HCT116 (cell line): ENCODE results near the gene TACO1. TPM values are rescaled to one million over a fixed set of nuclear protein-coding genes. Genes with fewer than 3 reads are reported as not detected.

Experiments used
- ATAC-seq: fragments of 200-7000 bp; cut with Tn5 transposase; 2 replicates; pipeline ENCODE4 v1.9.1; 2020; ENCODE audit warnings: mild to moderate bottlenecking, moderate library complexity
- BruUV-seq: library from RNA; stranded (reverse); fragments of 400-500 nt; replicated peaks from 2 replicates; lab custom pipeline; 2021; lab: Mats Ljungman, UMichigan
- CTCF ChIA-PET: fragments of 300-600 bp; sonication (Branson Sonifier 250); formaldehyde crosslinking; loops from one replicate; lab custom pipeline; 2021; ENCODE audit warnings: antibody characterized with exemption; lab: Charles Lee
- POLR2A ChIA-PET: fragments of 300-600, 350-600 bp; sonication (Branson Sonifier 250); formaldehyde crosslinking; loops from one replicate; lab custom pipeline; 2021; ENCODE audit warnings: antibody characterized with exemption; lab: Charles Lee
- RAD21 ChIA-PET, 2 experiments: fragments of 300-600 bp; sonication (Branson Sonifier 250); formaldehyde crosslinking; loops; one replicate each; lab custom pipeline; 2023; ENCODE audit warnings: low total read pairs in 2 of 2; ENCODE audit not compliant: uncharacterized antibody in 2 of 2, unreplicated experiment in 2 of 2, low non-redundant PET in 1 of 2; lab: Charles Lee
- DNase-seq: peaks from one replicate; pipeline ENCODE4 v3.0.0-alpha.2; 2010; ENCODE audit warnings: low read depth, low spot score
- H2AFZ ChIP-seq: fragments of 200-600 bp; shearing (Covaris generic), sonication (generic); 2 replicates; pipeline ENCODE4 v1.6.1; 2017; ENCODE audit warnings: low read depth, mixed run types, mixed read lengths, antibody characterized with exemption, low read length; ENCODE audit not compliant: poor library complexity, severe bottlenecking
- H3K27ac ChIP-seq: 2 replicates; pipeline ENCODE4 v1.5.1; 2012; ENCODE audit warnings: low read depth, low read length
- H3K27me3 ChIP-seq: fragments of 200-600 bp; sonication (generic); 2 replicates; pipeline ENCODE4 v1.6.1; 2016; ENCODE audit warnings: mixed run types, low read length, mixed read lengths; ENCODE audit not compliant: insufficient read depth
- H3K36me3 ChIP-seq, 2 experiments: fragments of 200-500 bp in 1 of 2; fragments of 200-600 bp in 1 of 2; sonication (Bioruptor generic) in 1 of 2; sonication (generic) in 1 of 2; 2 replicates each; pipeline versions ENCODE4 v1.5.1 to v1.6.1; 2014 to 2016; ENCODE audit warnings: low read length in 2 of 2, inconsistent platforms in 1 of 2, mixed read lengths in 1 of 2, mixed run types in 1 of 2; ENCODE audit not compliant: insufficient read depth in 2 of 2, control insufficient read depth in 1 of 2
- H3K4me1 ChIP-seq, 2 experiments: fragments of 200-600 bp in 1 of 2; sonication (generic) in 1 of 2; 2 replicates each; pipeline versions ENCODE4 v1.5.1 to v1.6.1; 2012 to 2017; ENCODE audit warnings: low read length in 2 of 2, inconsistent platforms in 1 of 2, mild to moderate bottlenecking in 1 of 2, mixed read lengths in 1 of 2, mixed run types in 1 of 2, moderate library complexity in 1 of 2; ENCODE audit not compliant: insufficient read depth in 2 of 2, control insufficient read depth in 1 of 2
- H3K4me2 ChIP-seq: fragments of 200-600 bp; sonication (generic); 2 replicates; pipeline ENCODE4 v1.6.1; 2017; ENCODE audit warnings: mixed run types, low read length, mixed read lengths
- H3K4me3 ChIP-seq, 2 experiments: fragments of 200-600 bp in 1 of 2; sonication (generic) in 1 of 2; replicated peaks in 1 of 2; 2 replicates each; pipeline ENCODE4 v1.5.1; 2011 to 2016; ENCODE audit warnings: low read length in 2 of 2, control low read depth in 1 of 2, low read depth in 1 of 2, mild to moderate bottlenecking in 1 of 2, mixed read lengths in 1 of 2, mixed run types in 1 of 2
- H3K79me2 ChIP-seq: fragments of 200-600 bp; sonication (generic); 2 replicates; pipeline ENCODE4 v1.6.1; 2017; ENCODE audit warnings: mild to moderate bottlenecking, mixed run types, low read length, moderate library complexity, mixed read lengths; ENCODE audit not compliant: insufficient read depth
- H3K9ac ChIP-seq: fragments of 200-600 bp; sonication (generic); 2 replicates; pipeline ENCODE4 v1.6.1; 2016; ENCODE audit warnings: low read length, mixed read lengths
- H3K9me2 ChIP-seq: fragments of 200-600 bp; sonication (generic), shearing (Covaris generic); 2 replicates; pipeline ENCODE4 v1.6.1; 2017; ENCODE audit warnings: mixed run types, mild to moderate bottlenecking, moderate library complexity; ENCODE audit not compliant: insufficient read depth
- H3K9me3 ChIP-seq, 2 experiments: fragments of 200-500 bp in 1 of 2; fragments of 200-600 bp in 1 of 2; sonication (Bioruptor generic) in 1 of 2; sonication (generic) in 1 of 2; 2 replicates each; pipeline ENCODE4 v1.6.1; 2014 to 2017; ENCODE audit warnings: low read length in 2 of 2, mixed read lengths in 2 of 2, inconsistent platforms in 1 of 2, low read depth in 1 of 2, mild to moderate bottlenecking in 1 of 2, mixed run types in 1 of 2, moderate library complexity in 1 of 2; ENCODE audit not compliant: control insufficient read depth in 1 of 2, insufficient read depth in 1 of 2
- H4K20me1 ChIP-seq: fragments of 200-600 bp; sonication (generic), shearing (Covaris generic); 2 replicates; pipeline ENCODE4 v1.6.1; 2017; ENCODE audit warnings: mixed run types, mild to moderate bottlenecking, moderate library complexity; ENCODE audit not compliant: insufficient read depth
- CTCF ChIP-seq, 3 experiments: fragments of 200-600 bp in 1 of 3; sonication (generic) in 1 of 3; IDR thresholded peaks in 2 of 3; conservative IDR thresholded peaks in 1 of 3; 2 replicates each; pipeline ENCODE4 v1.5.1; 2012 to 2017; ENCODE audit warnings: low read depth in 2 of 3, low read length in 2 of 3, antibody characterized with exemption in 1 of 3, borderline replicate concordance in 1 of 3, control low read depth in 1 of 3, mild to moderate bottlenecking in 1 of 3, mixed read lengths in 1 of 3, mixed run types in 1 of 3, moderate library complexity in 1 of 3; ENCODE audit not compliant: insufficient read depth in 1 of 3
- EGR1 ChIP-seq: IDR thresholded peaks from 2 replicates; pipeline ENCODE4 v1.6.1; 2012; ENCODE audit warnings: low read depth
- ELF1 ChIP-seq: IDR thresholded peaks from 2 replicates; pipeline ENCODE4 v1.6.1; 2012; ENCODE audit warnings: low read depth, borderline replicate concordance
- EZH2 ChIP-seq: fragments of 200-600 bp; sonication (generic); IDR thresholded peaks from 2 replicates; pipeline ENCODE4 v1.6.1; 2017; ENCODE audit warnings: antibody characterized with exemption, mixed run types
- EZH2phosphoT487 ChIP-seq: fragments of 200-600 bp; IDR thresholded peaks from 2 replicates; pipeline ENCODE4 v1.6.1; 2018; ENCODE audit warnings: antibody characterized with exemption, borderline replicate concordance
- FOSL1 ChIP-seq: IDR thresholded peaks from 2 replicates; pipeline ENCODE4 v1.6.1; 2012; ENCODE audit warnings: low read depth
- JUND ChIP-seq: IDR thresholded peaks from 2 replicates; pipeline ENCODE4 v1.6.1; 2012
- POLR2A ChIP-seq: IDR thresholded peaks from 2 replicates; pipeline ENCODE4 v1.7.0; 2011; ENCODE audit warnings: borderline replicate concordance; ENCODE audit not compliant: insufficient read depth, insufficient read length; ENCODE audit errors: extremely low read depth
- RAD21 ChIP-seq: IDR thresholded peaks from 2 replicates; pipeline ENCODE4 v1.6.1; 2012; ENCODE audit warnings: low read depth, mild to moderate bottlenecking
- REST ChIP-seq: IDR thresholded peaks from 2 replicates; pipeline ENCODE4 v1.6.1; 2012; ENCODE audit warnings: low read depth
- SIN3A ChIP-seq: IDR thresholded peaks from 2 replicates; pipeline ENCODE4 v1.6.1; 2012; ENCODE audit warnings: low read depth
- SP1 ChIP-seq: IDR thresholded peaks from 2 replicates; pipeline ENCODE4 v1.6.1; 2012; ENCODE audit warnings: low read depth
- SRF ChIP-seq: IDR thresholded peaks from 2 replicates; pipeline ENCODE4 v1.6.1; 2012; ENCODE audit warnings: low read depth
- TCF7L2 ChIP-seq: IDR thresholded peaks from 2 replicates; pipeline ENCODE4 v1.7.0; 2011; ENCODE audit warnings: borderline replicate concordance, inconsistent platforms; ENCODE audit not compliant: insufficient read depth, insufficient read length; ENCODE audit errors: extremely low read depth
- YY1 ChIP-seq: IDR thresholded peaks from 2 replicates; pipeline ENCODE4 v1.6.1; 2011; ENCODE audit warnings: low read length, low read depth, moderate library complexity, mild to moderate bottlenecking; ENCODE audit not compliant: insufficient replicate concordance; ENCODE audit errors: extremely low read depth
- ZBTB33 ChIP-seq: IDR thresholded peaks from 2 replicates; pipeline ENCODE4 v1.6.1; 2011; ENCODE audit warnings: mild to moderate bottlenecking, low read length, moderate library complexity; ENCODE audit not compliant: insufficient replicate concordance; ENCODE audit errors: extremely low read depth
- ZFX ChIP-seq: fragments of 450-650 bp; IDR thresholded peaks from 2 replicates; pipeline ENCODE4 v1.6.1; 2017
- ZNF274 ChIP-seq: fragments of 200-500 bp; sonication (Bioruptor generic); IDR thresholded peaks from 2 replicates; pipeline ENCODE4 v1.6.1; 2014; ENCODE audit warnings: mild to moderate bottlenecking, low read depth, low read length, inconsistent platforms
- intact Hi-C: fragments of 100-400 bp; cut with micrococcal nuclease; formaldehyde crosslinking; loops from 2 replicates; pipeline ENCODE4 v1.10.0; 2022
- total RNA-seq: library from RNA; stranded (reverse); gene quantifications from one replicate; pipeline ENCODE4 v1.2.1, GENCODE V29; 2021; ENCODE audit not compliant: unreplicated experiment

Gene TACO1
- total RNA-seq, 1 experiment from 2014 or later, result 39.6 TPM

GRCh38 chr17:63578027-63578768 is 22.5 kb upstream of the TACO1 start:
- Histone ChIP-seq H4K20me1 (no peaks in the 10 kb centered on the region; the same call in 1 of the 2 replicates), H3K27me3 (no peaks in the 10 kb centered on the region)
- intact Hi-C loops, result no loop called here
- RAD21 ChIA-PET, result no interaction called here
- no peak for TF ChIP-seq REST
- no peak for TF ChIP-seq POLR2A
- no peak for TF ChIP-seq EZH2
- TF ChIP-seq FOSL1, result no peak
- no peak for TF ChIP-seq JUND
- no peak for TF ChIP-seq TCF7L2
- TF ChIP-seq ZNF274, result no peak
- no peak for TF ChIP-seq EZH2phosphoT487
- TF ChIP-seq YY1, result no peak
- TF ChIP-seq ZBTB33, result no peak
- TF ChIP-seq ZFX, result no peak
- TF ChIP-seq CTCF (IDR thresholded peaks at IDR 0.05 in 2 of 3, conservative IDR thresholded peaks at IDR 0.05 in 1 of 3; ENCODE audit: borderline replicate concordance in 1 of 3, insufficient read depth in 1 of 3, low read depth in 2 of 3, low read length in 2 of 3), result no peak
- no peak for TF ChIP-seq SIN3A
- TF ChIP-seq RAD21, result no peak
- TF ChIP-seq ELF1, result no peak
- TF ChIP-seq EGR1, result no peak
- no peak for TF ChIP-seq SRF
- TF ChIP-seq SP1, result no peak
- TF ChIP-seq, all 23 proteins: peak for 0
- no peaks in the 10 kb centered on the region for H3K4me1 ChIP-seq
- DNase-seq, result no peak
- no peak overlapping the region for H3K4me2 ChIP-seq
- H3K4me3 ChIP-seq, result no peak overlapping the region
- ChIA-PET POLR2A (no interaction called here), CTCF (no interaction called here)
- H3K27ac ChIP-seq, result no peak overlapping the region
- no TSS peak for BruUV-seq
- H3K9ac ChIP-seq, result no peak overlapping the region
- no peak overlapping the region for H2AFZ ChIP-seq
- no peak for ATAC-seq
- peaks cover 38% of the 10 kb centered on the region for H3K79me2 ChIP-seq
- peaks cover 24 to 34% of the 10 kb centered on the region in 2 experiments for H3K36me3 ChIP-seq
- no peaks in the 10 kb centered on the region for H3K9me2 ChIP-seq
- H3K9me3 ChIP-seq, result no peaks in the 10 kb centered on the region
